NCI-H82 (cell line): Measurements from ENCODE around the gene LRRC27.

ENCODE experiments used
- DNase-seq: peaks from one replicate; lab custom pipeline; 2025; lab: John Stamatoyannopoulos, UW

LRRC27 gene

DNA sequence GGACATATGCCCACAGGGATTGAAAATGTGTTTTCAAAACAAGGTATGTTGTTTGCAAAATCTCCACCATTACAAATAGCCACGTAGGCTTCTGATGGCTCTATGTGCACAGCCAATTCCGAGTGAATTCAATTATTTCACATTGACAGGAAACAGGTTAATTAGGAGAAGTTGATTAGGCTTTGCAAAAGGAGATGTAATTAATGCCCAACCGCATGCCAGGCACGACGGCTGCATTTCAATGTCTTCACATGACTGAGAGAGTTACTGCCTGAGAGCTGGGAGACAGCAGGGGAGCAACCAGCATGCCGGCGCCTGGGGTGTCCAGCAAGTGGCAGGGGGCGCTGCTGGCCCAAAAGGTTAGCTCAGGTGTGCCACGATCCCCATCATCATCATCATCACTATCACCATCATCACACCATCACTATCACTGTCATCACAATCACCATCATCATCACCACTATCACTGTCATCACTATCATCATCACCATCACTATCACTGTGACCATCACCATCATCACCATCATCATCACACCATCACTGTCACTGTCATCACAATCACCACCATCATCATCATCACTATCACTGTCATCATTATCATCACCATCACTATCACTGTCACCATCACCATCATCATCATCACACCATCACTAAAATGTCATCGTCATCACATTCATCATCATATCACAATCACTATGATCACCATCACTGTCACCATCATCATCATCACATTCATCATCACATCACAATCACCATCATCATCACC, 95.2 kb downstream of the LRRC27 start:
- no peak for DNase-seq

GRCh38 chr10:132427939-132428367, 96.0 kb downstream of the LRRC27 start:
- DNase-seq = no peak

- DNase-seq = no peak
These were observed 96.5 kb downstream of the LRRC27 start for GRCh38 chr10:132428486-132428995.
